ENCODE measurements around the gene ANXA2R. TPM values are rescaled to one million over a fixed set of nuclear protein-coding genes. Genes with fewer than 3 reads are reported as not detected.

ANXA2R gene
- total and polyA plus RNA-seq, 9 of the 15 experiments (the other 6 are each of a cell fraction or from before 2014, with no cell fraction given), result 2.1 to 4.8 (median 3.4) TPM

DNA sequence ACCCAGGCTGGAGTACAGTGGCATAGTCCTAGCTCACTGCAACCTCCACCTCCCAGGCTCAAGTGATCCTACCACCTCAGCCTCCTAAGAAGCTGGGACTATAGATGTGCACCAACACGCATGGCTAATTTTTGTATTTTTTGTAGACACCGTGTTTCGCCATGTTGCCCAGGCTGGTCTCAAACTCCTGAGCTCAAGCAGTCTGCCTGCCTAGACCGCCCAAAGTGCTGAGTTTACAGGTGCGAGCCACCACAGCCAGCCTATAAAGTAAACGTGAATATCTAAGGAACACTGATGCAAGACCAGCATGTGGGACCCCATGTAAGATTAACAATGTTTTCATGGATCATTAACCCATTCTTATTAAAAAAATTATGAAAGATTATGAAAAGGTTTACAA, 15.9 kb downstream of the ANXA2R start:
- ChIA-PET CTCF (ENCODE audit: low intra/inter-chr PET ratio) (interaction anchor here (0.6 kb wide), 1 partner anchor 16 kb away, joined by 3 read pairs; the partner anchor contains the start of gene ANXA2R), POLR2A (interaction anchor here (0.6 to 1.4 kb wide), 3 partner anchors 10 to 46 kb away, joined by 3 to 4 read pairs (median 3); no protein-coding TSS in a partner anchor)
- no peaks in the 10 kb centered on the region for H3K79me2 ChIP-seq (ENCODE audit: control insufficient read depth, insufficient read depth, low read length)
- no peak overlapping the region for H3K9ac ChIP-seq (ENCODE audit: insufficient read depth in 1 of 2, low read depth in 2 of 2, low read length in 2 of 2)
- no peak overlapping the region for H3K4me2 ChIP-seq (ENCODE audit: insufficient read depth, low read length)
- intact Hi-C loops (cut with micrococcal nuclease) (no loop called here), in situ Hi-C loops (cut with MboI) (no loop called here)
- no TSS peak for BruUV-seq (replicated peaks)
- DNase-seq (ENCODE audit: extremely low read depth in 1 of 4, low spot score in 3 of 4) (no peak), FAIRE-seq (no peak), ATAC-seq (no peak)
- no peaks in the 10 kb centered on the region for H4K20me1 ChIP-seq (replicated peaks; ENCODE audit: control insufficient read depth, insufficient read depth, low read length)
- H3K4me1 ChIP-seq (replicated peaks in 1 of 2; ENCODE audit: control insufficient read depth in 2 of 2, insufficient read depth in 2 of 2, low read length in 2 of 2), result no peaks in the 10 kb centered on the region
- TF ChIP-seq THRAP3 (IDR thresholded peaks at IDR 0.05; ENCODE audit: borderline replicate concordance) (no peak), ARID2 (IDR thresholded peaks at IDR 0.05) (no peak), ASH1L (IDR thresholded peaks at IDR 0.05; ENCODE audit: borderline replicate concordance, low read depth, partially characterized antibody) (no peak), ZNF57 (CRISPR knock-in tag; IDR thresholded peaks at IDR 0.05) (no peak), MAFG (tag; conservative IDR thresholded peaks at IDR 0.05) (no peak), ZNF696 (CRISPR knock-in tag; conservative IDR thresholded peaks at IDR 0.05) (no peak)
- TF ChIP-seq, protein P1, sequence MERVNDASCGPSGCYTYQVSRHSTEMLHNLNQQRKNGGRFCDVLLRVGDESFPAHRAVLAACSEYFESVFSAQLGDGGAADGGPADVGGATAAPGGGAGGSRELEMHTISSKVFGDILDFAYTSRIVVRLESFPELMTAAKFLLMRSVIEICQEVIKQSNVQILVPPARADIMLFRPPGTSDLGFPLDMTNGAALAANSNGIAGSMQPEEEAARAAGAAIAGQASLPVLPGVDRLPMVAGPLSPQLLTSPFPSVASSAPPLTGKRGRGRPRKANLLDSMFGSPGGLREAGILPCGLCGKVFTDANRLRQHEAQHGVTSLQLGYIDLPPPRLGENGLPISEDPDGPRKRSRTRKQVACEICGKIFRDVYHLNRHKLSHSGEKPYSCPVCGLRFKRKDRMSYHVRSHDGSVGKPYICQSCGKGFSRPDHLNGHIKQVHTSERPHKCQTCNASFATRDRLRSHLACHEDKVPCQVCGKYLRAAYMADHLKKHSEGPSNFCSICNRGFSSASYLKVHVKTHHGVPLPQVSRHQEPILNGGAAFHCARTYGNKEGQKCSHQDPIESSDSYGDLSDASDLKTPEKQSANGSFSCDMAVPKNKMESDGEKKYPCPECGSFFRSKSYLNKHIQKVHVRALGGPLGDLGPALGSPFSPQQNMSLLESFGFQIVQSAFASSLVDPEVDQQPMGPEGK (CRISPR knock-in tag; IDR thresholded peaks at IDR 0.05; ENCODE audit: borderline replicate concordance), result no peak
- H3K36me3 ChIP-seq (ENCODE audit: control insufficient read depth, insufficient read depth, low read length), result no peaks in the 10 kb centered on the region
- H3K27me3 ChIP-seq (ENCODE audit: control insufficient read depth in 2 of 2, insufficient read depth in 2 of 2, low read length in 2 of 2), result no peaks in the 10 kb centered on the region
- no peak overlapping the region for H3K27ac ChIP-seq (ENCODE audit: extremely low read depth, low read depth, low read length)
- no peak overlapping the region for H2AFZ ChIP-seq (ENCODE audit: low read depth, low read length)
- no peak overlapping the region for H3K4me3 ChIP-seq
- no peaks in the 10 kb centered on the region for H3K9me1 ChIP-seq (ENCODE audit: control insufficient read depth, insufficient read depth, low read length)
- H3K9me3 ChIP-seq (replicated peaks; ENCODE audit: control insufficient read depth, insufficient read depth, low read depth, low read length), result peaks cover 9% of the 10 kb centered on the region
- 84% methylated on average over 6 of the region's 6 CpGs for WGBS (ENCODE audit: insufficient coverage, low coverage, missing lambda C conversion rate)

Data from K562 (cell line).